Measurements from ENCODE around the gene SPATS2.
"Not testable (repeated sequence)": the region's sequence is repeated elsewhere in the genome, so short reads cannot be mapped to it uniquely, and the experiment has no call there.

Gene SPATS2

GRCh38 chr12:49357103-49357678 is 10.1 kb upstream of the SPATS2 start:
- DNase-seq, result peak; percentile 70

DNA sequence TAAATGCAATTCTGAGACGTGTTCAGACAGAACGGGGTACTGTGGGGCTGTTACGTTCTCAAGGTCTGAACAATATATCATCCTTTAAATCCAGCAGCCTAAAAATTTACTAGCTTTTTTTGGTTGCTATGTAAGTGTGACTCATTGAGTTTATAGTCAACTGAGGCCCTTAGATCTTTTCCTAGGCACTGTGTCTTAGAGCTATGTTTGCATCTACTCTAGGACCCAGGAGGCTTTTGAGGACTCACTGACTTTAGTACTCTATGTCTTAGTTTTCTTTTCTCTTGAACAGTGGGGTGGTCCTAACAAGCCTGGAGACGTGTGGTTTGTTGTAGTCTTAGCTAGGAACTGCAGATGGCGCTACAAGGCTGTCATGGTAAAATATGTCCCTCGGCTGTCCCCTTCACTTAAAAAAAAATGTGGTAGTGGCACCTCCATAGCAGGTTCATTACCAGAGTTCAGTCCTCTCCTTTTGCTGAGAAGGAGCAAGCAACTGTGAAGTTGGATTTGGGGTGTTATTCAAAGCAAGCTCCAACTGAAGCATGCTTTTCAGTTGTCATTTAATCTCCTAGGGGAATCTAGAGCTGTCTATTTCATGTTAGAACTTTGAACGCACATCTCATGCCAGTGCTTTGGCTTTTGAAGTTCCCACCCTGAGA is 8.7 kb upstream of the SPATS2 start:
- peak; percentile 90 for DNase-seq

DNA sequence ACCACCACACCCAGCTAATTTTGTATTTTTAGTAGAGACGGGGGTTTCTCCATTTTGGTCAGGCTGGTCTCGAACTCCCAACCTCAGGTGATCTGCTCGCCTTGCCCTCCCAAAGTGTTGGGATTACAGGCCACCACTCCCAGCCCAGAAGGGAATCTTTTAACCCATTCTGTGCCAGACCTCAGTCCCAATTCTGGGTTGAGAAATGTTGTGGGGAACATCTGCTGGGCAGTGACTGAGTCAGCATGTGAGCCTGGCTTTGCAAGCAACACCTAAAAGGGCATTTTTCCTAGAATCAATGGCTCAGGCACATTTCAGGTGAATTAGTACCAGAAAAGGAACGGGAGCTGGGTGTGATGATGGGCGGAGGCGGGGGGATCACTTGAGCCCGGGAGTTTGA is 7.6 kb upstream of the SPATS2 start:
- DNase-seq, result no peak

DNA sequence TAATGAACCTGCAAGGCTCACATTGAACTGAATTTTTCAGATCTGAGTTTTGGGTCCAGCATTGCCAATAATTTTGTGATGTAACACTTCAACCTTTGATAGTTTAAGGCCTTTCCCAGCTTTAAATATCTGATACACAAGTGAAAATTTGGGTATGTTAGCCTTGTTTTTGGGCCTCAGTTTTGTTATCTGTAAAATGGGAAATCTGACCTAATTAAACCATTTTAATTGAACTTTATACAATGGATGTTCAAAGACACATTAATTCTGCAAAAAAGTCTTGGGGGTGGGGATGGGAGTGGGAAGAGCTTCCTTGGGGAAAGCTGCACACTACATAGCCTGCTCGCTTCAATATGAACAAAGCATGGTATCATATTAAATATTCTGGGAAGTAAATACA is 5.2 kb upstream of the SPATS2 start:
- no peak for DNase-seq

GRCh38 chr12:49364989-49365388 is 2.3 kb upstream of the SPATS2 start:
- no peak for DNase-seq

DNA sequence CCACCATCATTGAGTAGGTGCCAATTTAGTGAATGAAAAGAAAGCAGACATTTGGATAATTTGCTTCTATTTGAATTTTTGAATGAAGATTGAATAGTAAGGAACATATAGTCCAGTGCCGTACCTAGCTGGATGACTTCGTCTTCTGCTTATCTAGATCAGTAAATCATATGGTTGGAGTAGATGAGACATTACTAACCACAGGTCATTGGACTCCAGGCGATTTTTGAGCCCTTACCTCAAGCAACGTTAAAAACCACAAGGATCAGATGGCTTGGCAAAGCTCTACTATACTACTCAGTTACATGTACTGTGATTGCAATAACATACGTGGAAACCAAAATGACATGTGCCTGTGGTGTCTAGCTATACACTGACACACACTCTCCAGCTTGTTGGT is 1.7 kb upstream of the SPATS2 start:
- peak; percentile 89 for DNase-seq

DNA sequence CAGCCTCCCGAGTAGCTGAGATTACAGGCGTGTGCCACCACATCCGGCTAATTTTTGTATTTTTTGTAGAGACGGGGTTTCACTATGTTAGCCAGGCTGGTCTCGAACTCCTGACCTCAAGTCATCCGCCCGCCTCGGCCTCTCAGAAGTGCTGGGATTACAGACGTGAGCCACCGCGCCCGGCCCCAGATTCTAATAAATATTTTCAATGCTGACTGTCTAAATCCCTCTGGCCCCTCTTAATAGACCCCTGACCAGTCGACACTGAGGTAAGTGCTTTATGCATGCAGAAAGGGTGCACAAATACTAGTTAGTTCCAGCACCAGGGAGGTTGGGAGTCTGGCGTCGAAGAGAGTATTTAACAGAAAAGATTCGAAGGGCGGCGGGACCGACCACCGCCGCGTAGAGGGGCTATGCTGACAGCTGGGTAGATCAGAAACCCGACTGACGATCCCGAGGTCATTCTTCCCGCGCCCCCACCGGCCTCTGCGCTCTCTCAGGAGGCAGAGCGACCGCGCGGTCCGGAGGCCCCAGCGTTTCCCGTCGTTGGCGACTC is 1.1 kb upstream of the SPATS2 start:
- no peak for DNase-seq

- DNase-seq, result peak; percentile 94
Observed at GRCh38 chr12:49366652-49367380, 446 bp upstream of the SPATS2 start.

DNA sequence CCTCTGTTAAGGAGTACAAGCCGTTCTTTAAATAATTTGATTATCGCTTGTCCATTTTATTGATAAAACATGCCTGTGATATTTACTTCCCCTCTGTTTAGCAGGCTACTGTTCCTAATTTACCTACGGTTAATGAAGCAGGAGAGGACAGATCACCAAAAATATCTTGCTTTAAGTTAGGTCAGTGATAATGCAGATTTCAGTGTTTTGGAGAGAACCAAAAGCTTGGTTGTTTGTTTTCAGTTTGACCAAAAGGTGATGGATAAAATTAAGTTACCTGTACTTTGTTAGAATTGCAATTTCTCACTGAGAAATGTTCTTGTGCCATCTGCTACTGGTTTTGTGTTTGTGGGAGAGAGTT is 958 bp downstream of the SPATS2 start:
- DNase-seq, result peak; percentile 60

DNA sequence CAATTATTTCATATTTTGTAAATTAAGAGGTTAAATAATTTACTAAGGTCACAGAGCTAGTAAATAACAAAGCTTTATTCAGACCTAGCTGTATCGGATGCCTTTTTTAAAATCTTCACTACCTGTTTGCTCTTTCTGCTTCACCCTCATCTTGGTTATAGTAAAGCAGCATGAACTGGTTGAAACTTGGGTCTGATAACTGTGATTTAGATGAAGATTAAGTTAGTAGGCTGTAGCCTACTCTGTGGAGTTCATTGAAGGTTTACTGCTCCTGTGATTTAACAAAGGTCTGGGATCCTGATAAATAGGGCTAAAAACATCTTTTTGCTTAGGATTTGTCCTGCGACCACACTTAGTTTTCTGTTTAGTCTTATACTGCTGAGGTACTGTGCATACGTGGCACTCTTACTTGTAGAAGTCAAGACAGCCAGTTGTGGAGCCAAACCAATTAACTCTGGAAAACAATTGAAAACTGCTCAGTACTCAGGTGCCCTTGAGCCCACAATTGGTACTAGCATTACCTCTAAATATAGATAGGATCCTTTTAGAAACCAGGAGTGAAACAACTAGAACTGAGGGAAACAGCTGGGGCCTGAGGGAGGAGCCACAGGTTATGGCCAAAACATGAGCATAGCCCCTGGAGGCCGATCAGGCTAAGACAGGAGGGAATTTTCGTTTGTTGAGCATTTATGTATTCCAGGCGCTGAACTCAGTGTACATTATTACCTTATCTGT is 2.3 kb downstream of the SPATS2 start:
- peak; percentile 84 for DNase-seq

- DNase-seq, result no peak
Observed at GRCh38 chr12:49370539-49370938, 3.3 kb downstream of the SPATS2 start.

DNA sequence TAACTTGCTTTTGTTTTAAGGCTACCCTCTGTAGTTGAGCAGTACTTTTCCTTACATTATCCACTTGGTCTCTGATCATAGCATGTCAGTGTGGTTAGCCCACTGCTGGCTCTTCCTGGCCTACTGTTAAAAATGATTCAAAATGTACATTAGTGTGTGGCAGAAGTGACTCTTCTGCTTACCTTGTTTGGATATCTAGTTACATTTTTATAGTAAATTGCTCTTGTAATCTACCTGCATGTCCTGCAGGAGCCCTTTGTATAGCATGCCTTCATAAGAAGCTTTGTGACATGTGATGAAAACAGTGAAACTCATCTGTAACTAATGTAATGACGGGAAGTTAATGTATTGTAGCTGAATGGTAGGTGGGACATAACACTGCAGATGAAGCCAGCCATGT is 8.1 kb downstream of the SPATS2 start:
- DNase-seq, result no peak

- DNase-seq, result no peak
Observed at GRCh38 chr12:49377386-49377785, 10.1 kb downstream of the SPATS2 start.

GRCh38 chr12:49380184-49380583 is 12.9 kb downstream of the SPATS2 start:
- DNase-seq, result not testable (repeated sequence)

GRCh38 chr12:49388682-49389386 is 21.6 kb downstream of the SPATS2 start:
- DNase-seq, result peak; percentile 86

- no peak for DNase-seq
Observed at GRCh38 chr12:49389387-49389703, 22.1 kb downstream of the SPATS2 start.

DNA sequence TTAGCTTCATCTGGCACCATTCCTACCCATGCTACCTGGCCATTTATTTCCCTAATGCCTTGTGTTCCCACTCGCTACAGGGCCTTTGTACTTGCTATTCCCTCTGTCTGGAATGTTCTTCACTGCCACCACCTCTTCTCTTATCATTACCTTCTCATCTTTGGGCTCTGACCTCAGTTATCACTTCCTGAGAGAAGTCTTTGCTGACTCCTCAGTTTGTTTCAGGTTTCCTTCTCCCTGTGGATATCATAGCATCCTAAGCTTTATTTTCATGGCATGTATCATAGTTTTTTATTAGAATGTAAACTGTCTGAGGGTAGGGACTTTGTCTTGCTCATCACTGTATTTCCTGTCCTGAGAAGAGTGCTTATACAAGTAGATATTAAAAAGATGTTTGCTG is 29.7 kb downstream of the SPATS2 start:
- DNase-seq, result no peak

- peak; percentile 61 for DNase-seq
Observed at GRCh38 chr12:49400304-49400703, 33.0 kb downstream of the SPATS2 start.

DNA sequence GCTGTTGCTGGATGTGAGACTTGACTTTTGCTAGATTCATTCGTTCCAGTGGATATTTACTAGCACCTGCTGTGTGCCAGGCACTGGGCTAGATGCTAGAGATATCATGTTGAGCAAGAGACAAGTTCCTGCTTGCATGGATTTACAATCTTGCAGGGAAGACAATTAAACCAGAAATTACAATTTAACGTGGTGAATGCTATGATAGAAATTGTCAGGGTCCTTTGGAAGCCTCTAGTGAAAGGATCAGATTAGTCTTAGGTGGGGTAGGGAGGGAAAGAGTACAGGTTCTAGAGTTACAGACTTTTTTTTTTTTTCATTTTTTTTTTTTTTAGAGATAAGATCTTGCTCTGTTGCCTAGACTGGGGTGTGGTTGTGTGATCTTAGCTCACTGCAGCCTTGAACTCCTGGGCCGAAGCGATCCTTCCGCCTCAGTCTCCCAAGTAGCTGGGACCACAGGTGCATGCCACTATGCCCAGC is 36.7 kb downstream of the SPATS2 start:
- DNase-seq, result no peak

DNA sequence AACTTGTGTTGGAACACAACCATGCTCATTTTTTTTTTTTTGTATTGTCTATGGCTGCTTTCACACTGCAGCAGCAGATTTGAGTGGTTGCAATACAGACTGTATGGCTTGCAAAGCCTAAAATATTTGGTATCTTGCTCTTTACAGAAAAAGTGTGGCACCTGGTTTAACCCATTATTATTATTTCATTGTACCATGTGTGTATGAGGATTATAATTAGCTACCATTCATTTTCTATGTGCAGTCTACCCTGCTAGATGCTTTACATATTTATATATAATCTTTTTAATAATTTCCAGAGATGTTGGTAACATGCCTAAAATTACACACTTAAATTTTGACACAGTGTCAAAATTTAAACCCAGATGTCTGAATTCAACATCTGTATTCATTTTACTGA is 37.7 kb downstream of the SPATS2 start:
- DNase-seq, result no peak

- DNase-seq, result peak; percentile 28
Observed at GRCh38 chr12:49410818-49411217, 43.6 kb downstream of the SPATS2 start.

- DNase-seq, result no peak
Observed at GRCh38 chr12:49413010-49413409, 45.7 kb downstream of the SPATS2 start.

GRCh38 chr12:49413796-49414195 is 46.5 kb downstream of the SPATS2 start:
- DNase-seq, result peak; percentile 48

Measured in OCI-M1 (cell line).